Esophagus squamous epithelium (tissue), 5 donors: ENCODE data around the gene SETBP1. TPM values are rescaled to one million over a fixed set of nuclear protein-coding genes. Genes with fewer than 3 reads are reported as not detected.

Experiments used
- DNase-seq: peaks from one replicate; lab custom pipeline; 2025; lab: John Stamatoyannopoulos, UW
- H3K27ac ChIP-seq, 4 donors: fragments of 200-600 bp; sonication (generic); one replicate each; pipeline ENCODE4 v1.5.1; 2016 to 2019; ENCODE audit warnings: mild to moderate bottlenecking in 1 of 4
- H3K27me3 ChIP-seq, 4 donors: fragments of 200-600 bp; sonication (generic); 1 replicate in 3 of 4; 2 replicates in 1 of 4; pipeline versions ENCODE4 v1.5.1 to v1.6.0; 2017 to 2021; ENCODE audit warnings: antibody characterized with exemption in 1 of 4
- H3K36me3 ChIP-seq, 3 donors: fragments of 200-600 bp; sonication (generic); one replicate each; pipeline ENCODE4 v1.5.1; 2016 to 2019
- H3K4me1 ChIP-seq, 3 donors: fragments of 200-600 bp; sonication (generic); one replicate each; pipeline ENCODE4 v1.5.1; 2017 to 2019
- H3K4me3 ChIP-seq, 4 donors: fragments of 200-600 bp; sonication (generic); 1 replicate in 3 of 4; 2 replicates in 1 of 4; pipeline ENCODE4 v1.5.1; 2016 to 2019; ENCODE audit warnings: mild to moderate bottlenecking in 2 of 4, moderate library complexity in 1 of 4
- H3K9me3 ChIP-seq, 3 donors: fragments of 200-600 bp; sonication (generic); one replicate each; pipeline ENCODE4 v1.5.1; 2016 to 2019
- CTCF ChIP-seq, 6 experiments: fragments of 450-650 bp in 4 of 6; fragments of 200-600 bp in 2 of 6; sonication (generic) in 2 of 6; IDR thresholded peaks; one replicate each; pipeline ENCODE4 v1.5.1; 2016 to 2019; ENCODE audit warnings: antibody characterized with exemption in 6 of 6, mild to moderate bottlenecking in 4 of 6, moderate library complexity in 4 of 6
- POLR2A ChIP-seq, 4 donors: fragments of 450-650 bp; IDR thresholded peaks; one replicate each; pipeline ENCODE4 v1.6.1; 2017; ENCODE audit warnings: antibody characterized with exemption in 4 of 4, mild to moderate bottlenecking in 4 of 4, moderate library complexity in 3 of 4
- WGBS, 2 donors: methylation state at CpG; one replicate each; pipeline ENCODE4 v1.1.5; 2018; 5-methylcytosine and 5-hydroxymethylcytosine counted together
- intact Hi-C: fragments of 100-400 bp; cut with DNase I; formaldehyde crosslinking; loops from one replicate; pipeline ENCODE4 v1.15.0; 2022
- total RNA-seq, 4 donors: library from RNA; depleted of rRNA; stranded (reverse); fragments of >200 nt; gene quantifications; one replicate each; pipeline ENCODE4 v1.1.0, GENCODE V29; 2016
- donor health status: DM: yes; HTN: yes; CAD: no.

The SETBP1 gene
- total RNA-seq, 4 donors from 2014 or later, result 2.6 to 18.5 (median 6.4) TPM

GRCh38 chr18:44853430-44853829 is 172.7 kb downstream of the SETBP1 start:
- DNase-seq, result no peak
- TF ChIP-seq CTCF (IDR thresholded peaks at IDR 0.05) (no peak), POLR2A (IDR thresholded peaks at IDR 0.05) (no peak)
- WGBS, 2 donors, result 66 to 84% methylated on average over 2 of the region's 2 CpGs
- no peak overlapping the region for H3K4me3 ChIP-seq
- H3K27ac ChIP-seq, result no peak overlapping the region
- no peaks in the 10 kb centered on the region for H3K9me3 ChIP-seq
- peaks cover 0 to 52% (median 26%) of the 10 kb centered on the region in 3 donors for H3K4me1 ChIP-seq
- no peaks in the 10 kb centered on the region for H3K27me3 ChIP-seq
- intact Hi-C loops, result no loop called here
- no peaks in the 10 kb centered on the region for H3K36me3 ChIP-seq

GRCh38 chr18:44855681-44856080 is 175.0 kb downstream of the SETBP1 start:
- TF ChIP-seq CTCF (IDR thresholded peaks at IDR 0.05) (no peak), POLR2A (IDR thresholded peaks at IDR 0.05) (no peak)
- no peaks in the 10 kb centered on the region for H3K9me3 ChIP-seq
- H3K27ac ChIP-seq, result peak overlapping the region in 2 of 4 donors; percentile 27 to 49
- peaks cover 0 to 66% (median 34%) of the 10 kb centered on the region in 3 donors for H3K4me1 ChIP-seq
- intact Hi-C loops, result no loop called here
- no peak for DNase-seq
- 37 to 49% methylated on average over 6 of the region's 6 CpGs for WGBS, 2 donors
- H3K36me3 ChIP-seq, result no peaks in the 10 kb centered on the region
- H3K27me3 ChIP-seq, result no peaks in the 10 kb centered on the region
- H3K4me3 ChIP-seq, result no peak overlapping the region

- WGBS, 2 donors, result 25 to 46% methylated on average over 1 of the region's 1 CpG
- no peak for DNase-seq
- H3K36me3 ChIP-seq, result no peaks in the 10 kb centered on the region
- H3K27ac ChIP-seq, result peak overlapping the region in 3 of 4 donors; percentile 18 to 49 (median 27)
- TF ChIP-seq POLR2A (IDR thresholded peaks at IDR 0.05), result no peak
- no peak for TF ChIP-seq CTCF (IDR thresholded peaks at IDR 0.05)
- intact Hi-C loops, result no loop called here
- no peaks in the 10 kb centered on the region for H3K9me3 ChIP-seq
- H3K4me1 ChIP-seq, result peaks cover 0 to 68% (median 34%) of the 10 kb centered on the region in 3 donors
- H3K27me3 ChIP-seq, result no peaks in the 10 kb centered on the region
- no peak overlapping the region for H3K4me3 ChIP-seq
Measured at GRCh38 chr18:44856157-44856556, 175.5 kb downstream of the SETBP1 start.

GRCh38 chr18:44857081-44857480 is 176.4 kb downstream of the SETBP1 start:
- no peaks in the 10 kb centered on the region for H3K36me3 ChIP-seq
- H3K27me3 ChIP-seq, result no peaks in the 10 kb centered on the region
- intact Hi-C loops, result no loop called here
- no peaks in the 10 kb centered on the region for H3K9me3 ChIP-seq
- no peak for DNase-seq
- TF ChIP-seq POLR2A (IDR thresholded peaks at IDR 0.05) (no peak), CTCF (IDR thresholded peaks at IDR 0.05) (no peak)
- H3K4me1 ChIP-seq, result peaks cover 0 to 63% (median 36%) of the 10 kb centered on the region in 3 donors
- 87 to 94% methylated on average over 2 of the region's 2 CpGs for WGBS, 2 donors
- H3K4me3 ChIP-seq, result no peak overlapping the region
- no peak overlapping the region for H3K27ac ChIP-seq

- intact Hi-C loops, result no loop called here
- Histone ChIP-seq H3K4me1 (peaks cover 0 to 66% (median 35%) of the 10 kb centered on the region in 3 donors), H3K27me3 (no peaks in the 10 kb centered on the region), H3K4me3 (no peak overlapping the region), H3K27ac (no peak overlapping the region), H3K36me3 (no peaks in the 10 kb centered on the region), H3K9me3 (no peaks in the 10 kb centered on the region)
- no peak for TF ChIP-seq POLR2A (IDR thresholded peaks at IDR 0.05)
- no peak for TF ChIP-seq CTCF (IDR thresholded peaks at IDR 0.05)
- 64 to 72% methylated on average over 5 of the region's 5 CpGs for WGBS, 2 donors
- DNase-seq, result no peak
Measured at GRCh38 chr18:44857744-44858491, 177.2 kb downstream of the SETBP1 start.
